NCI-H446 (cell line): ENCODE data around the gene TCP11.

ENCODE experiments used
- DNase-seq, 2 experiments: peaks; one replicate each; lab custom pipeline; 2025; lab: John Stamatoyannopoulos, UW

Gene TCP11

DNA sequence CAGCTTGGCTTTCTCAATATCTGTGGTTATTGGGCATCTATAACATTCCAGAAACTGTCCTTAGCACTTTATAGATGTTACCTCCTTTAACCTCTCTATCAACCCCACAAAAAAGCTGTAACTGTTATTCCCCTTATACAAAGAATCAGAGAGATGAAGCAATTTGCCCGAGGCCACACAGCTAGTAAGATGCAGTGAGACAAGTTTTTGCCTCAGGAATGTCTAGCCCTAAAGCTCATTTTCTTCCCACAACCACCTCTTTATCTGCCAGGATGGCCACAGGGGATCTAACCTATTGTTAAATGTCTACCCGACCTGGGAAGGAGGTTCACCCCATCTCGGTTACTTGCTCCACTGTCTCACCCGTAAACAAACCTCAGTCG is 31.9 kb upstream of the TCP11 start:
- no peak for DNase-seq

DNA sequence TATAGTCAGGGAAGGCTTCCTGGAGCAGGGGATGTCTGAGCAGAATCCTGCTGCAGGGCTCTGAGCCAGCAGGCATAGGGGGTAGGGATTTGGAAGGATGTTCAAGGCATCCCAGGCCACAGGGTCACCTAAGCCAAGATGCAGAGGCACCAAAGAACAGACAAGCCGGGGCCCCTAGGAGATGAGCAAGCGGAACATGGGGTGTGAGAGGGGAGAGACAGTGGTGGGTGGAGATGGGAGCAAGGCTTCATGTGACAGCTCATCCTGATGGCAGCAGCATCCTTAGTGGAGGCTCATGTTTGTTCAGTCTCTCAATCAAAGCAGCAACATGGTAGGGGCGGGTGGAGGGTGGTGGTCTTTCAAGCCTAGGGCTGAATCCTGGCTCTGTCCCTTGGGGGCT is 29.8 kb upstream of the TCP11 start:
- DNase-seq: no peak

DNA sequence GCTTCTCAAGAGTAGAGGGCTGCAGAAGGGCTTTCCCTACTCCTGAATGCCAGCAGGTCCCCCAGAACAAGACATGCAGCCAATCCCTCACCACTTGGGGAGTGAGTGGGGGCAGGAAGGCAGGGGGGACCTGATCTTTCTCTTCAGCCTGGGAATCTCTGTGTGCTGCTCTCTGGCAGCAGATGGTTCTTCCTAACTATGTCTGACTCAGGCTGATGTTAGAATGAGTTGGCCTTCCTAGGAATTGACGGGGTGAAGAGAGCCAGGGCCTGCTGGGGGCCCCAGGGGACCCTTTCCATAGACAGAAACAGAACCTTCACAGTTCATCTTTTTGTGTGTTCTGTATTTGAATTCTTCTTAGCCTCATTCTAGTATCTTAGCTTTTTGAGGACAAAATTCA is 29.0 kb upstream of the TCP11 start:
- no peak for DNase-seq

DNA sequence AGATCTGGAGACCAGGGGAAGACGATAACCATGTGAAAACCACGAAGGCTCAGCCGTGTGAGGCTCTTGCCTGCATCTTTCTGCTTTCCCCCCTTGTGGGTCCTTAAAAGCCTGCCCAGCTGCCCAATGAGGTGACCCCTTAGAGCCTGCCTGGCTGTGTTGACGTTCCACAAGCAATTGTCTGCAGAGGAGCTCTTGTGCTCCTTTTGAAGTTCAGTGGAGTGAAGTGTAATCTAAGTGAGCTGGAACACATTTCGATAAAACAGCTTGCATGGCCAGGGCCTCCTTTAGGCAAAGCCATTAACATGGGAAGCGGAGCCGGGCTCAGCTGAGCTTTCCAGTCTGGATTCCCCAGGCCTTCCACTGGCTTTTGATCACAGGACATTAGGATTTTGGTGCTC is 27.3 kb upstream of the TCP11 start:
- no peak for DNase-seq

DNA sequence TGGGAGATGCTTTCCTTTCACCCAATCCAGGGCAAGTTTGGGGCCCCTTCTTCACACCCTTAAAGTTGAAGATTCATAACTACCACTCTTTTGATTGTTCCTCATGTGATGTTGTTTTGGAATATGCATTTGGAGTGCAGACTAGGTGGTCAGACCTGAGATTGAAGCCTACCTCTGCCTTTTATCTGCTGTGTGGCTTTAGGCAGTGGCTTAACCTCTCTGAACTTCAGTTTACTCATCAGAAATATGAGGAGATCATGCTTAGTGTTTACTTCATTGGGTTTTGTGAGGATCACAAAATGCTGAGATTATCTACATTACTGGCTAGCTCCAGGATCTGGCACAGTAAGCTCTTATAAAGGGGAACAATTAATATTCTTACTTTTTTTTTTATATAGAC is 26.4 kb upstream of the TCP11 start:
- DNase-seq: no peak

DNA sequence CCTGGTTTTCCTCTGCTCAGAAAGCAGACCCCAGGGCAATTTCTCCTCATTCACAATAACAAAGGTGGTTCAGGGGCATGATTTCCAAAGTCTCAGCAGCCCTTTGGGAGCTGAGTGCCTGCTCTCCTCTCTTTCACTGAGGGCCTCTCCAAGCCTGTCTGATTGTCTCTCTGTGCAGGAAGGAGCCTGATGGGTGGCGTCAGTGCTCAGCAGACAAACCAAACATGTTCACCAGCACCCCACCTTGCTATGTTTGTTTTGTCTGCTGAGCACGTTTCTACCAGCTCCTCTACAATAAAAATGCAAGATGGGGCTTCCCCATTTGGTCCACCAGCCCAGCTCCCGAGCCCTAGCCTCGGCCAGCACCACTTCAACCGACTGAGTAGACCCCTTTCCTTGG is 25.4 kb upstream of the TCP11 start:
- no peak for DNase-seq

DNA sequence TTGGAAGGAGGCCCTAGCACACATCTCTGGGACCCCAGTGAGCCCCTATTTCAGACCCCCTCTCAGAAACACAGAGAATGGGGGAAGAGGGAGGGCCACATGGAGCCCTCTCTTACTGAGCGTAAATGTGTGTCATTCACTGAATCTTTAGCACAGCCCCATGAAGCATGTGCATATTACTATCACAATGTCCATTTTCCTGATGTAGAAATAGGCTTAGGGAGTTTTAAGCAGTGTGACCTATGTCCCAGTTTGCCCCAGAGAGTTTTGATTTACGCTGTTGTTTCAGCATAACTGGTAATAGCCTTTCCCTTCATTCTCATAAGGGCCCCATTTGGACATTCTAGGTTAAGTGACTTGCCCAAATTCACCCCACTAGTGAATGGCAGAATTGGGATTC is 25.0 kb upstream of the TCP11 start:
- DNase-seq: no peak

DNA sequence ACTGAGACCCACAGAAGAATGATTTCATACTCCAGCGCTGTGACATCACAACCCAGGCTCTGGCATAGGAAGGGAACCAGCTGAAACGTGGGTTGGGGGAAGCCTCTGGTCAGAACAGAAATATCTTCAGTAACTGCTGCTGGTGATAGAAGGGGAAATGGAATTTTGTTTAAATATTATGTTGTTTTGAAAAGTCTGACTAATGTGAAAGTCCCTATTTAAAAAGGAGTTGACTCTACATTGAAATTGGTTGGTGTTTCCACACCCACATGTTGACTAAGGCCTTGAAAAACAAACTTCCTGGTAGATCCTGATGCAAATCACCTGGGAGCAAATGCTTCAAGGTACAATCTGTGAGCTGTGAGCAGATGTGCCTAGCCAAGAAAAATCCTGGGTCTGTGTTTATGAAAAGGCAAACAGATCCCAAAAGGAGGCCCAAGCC is 24.5 kb upstream of the TCP11 start:
- no peak for DNase-seq

DNA sequence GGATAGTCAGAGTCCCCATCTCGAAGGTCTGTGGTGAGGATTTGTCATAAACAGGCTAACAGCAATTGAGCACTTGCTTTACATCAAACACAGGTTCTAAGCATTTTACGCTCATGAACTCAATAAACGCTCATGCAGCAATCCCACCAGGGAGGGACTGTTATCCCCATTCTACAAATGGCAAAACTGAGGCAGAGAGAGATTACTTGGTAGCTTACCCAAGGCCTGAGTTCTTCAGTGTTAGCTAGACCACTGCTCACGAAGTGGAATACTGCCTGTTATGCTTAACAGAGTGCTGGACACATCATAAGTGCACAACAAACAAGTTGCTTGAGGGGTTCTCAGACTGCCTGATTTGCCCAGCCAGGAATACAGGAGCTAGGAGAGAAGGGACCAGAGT is 23.7 kb upstream of the TCP11 start:
- no peak for DNase-seq

DNA sequence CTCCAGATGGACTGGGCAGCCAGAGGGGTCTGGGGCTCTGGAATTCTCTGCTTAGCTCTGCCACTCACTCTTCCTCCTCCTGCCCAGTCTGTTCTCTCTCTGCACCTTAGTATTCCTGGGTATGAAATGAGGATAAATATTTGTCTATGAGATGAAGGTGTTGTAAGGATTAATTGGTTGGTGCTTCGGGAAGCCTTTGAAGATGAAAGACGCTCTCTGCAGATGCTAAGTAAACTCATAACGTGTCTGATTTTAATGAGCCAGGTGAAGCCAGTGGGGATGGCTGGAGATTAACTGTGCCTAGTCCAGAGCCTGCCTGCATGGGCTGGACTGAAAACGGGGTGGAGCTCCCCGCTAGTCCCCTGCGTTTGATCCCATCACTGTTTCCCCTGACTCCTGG is 23.1 kb upstream of the TCP11 start:
- DNase-seq: no peak

DNA sequence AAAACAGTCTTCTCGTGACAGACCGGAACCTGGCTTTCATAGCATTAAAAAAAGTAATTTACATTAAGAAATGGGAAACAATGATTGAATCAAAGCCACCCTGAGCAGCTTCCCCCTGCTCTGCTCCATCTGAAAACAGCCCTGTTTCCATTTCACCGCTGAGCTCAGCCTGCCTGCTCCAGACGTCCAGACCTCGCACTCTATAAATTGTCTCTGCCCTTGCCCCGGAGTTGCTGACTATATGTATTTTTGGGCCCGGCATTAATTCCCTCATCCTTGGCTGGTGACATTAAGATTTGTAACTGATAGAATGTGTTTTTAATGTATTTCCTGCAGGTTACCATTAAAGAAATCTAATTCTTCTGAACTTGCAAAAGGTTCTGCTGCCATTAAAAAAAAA is 22.7 kb upstream of the TCP11 start:
- no peak for DNase-seq

DNA sequence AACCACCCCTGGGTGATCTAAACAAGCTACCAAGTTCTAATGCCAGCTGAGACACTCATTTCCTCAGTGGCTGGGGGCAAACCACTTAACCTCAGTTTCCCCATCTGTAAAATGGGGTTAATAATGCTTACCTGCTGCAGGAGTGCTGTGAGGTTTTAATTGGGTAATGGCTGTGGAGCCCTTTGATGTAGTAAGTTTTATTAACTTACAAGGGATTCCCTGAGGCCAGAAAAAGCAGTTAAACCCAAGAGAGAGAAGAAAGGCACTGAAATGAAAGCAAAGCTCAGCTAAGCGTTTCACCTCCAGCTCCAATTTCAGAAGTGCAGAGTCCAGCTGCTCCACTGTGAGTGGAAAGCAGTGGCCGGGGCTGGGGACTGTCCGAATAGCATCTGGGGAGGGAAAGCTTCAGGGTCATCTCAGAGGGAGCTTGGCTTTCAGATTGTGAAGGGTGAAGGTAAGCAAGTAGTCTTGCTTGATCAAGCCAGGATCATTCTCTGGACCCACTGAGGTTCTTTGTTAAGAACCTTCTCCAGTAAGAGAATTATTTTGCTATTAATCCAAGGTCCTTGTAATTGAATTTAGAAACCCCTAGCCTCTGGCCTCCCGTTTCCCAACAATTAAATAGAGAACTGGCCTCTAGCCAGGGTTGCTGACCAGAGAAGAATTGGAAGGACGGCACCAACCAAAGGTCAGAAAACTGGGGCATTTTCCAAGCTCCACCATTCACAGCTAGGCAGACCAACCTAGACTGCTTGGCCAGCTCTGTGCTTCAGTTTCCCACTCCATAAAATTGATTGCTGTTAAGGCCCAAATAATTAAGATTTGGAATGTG is 20.9 kb upstream of the TCP11 start:
- no peak for DNase-seq

DNA sequence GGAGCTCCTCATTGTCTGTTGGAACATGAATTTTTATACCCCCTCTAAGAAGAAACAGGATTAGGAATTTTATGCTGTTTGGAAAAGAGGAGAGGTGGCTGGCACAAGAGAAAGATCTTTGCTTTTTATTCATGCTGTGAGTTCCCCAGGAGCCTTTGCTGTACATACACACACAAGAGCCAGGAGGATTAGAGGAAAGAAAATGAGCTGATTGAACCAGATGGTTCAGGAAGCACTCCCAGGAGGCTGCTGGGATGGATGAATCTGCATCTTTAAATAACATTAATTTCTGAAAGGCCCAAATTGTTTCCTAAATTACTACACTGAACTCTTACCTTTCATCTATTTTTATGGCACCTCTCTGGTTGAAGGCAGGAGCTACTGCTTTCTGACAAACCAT is 20.1 kb upstream of the TCP11 start:
- no peak for DNase-seq

DNA sequence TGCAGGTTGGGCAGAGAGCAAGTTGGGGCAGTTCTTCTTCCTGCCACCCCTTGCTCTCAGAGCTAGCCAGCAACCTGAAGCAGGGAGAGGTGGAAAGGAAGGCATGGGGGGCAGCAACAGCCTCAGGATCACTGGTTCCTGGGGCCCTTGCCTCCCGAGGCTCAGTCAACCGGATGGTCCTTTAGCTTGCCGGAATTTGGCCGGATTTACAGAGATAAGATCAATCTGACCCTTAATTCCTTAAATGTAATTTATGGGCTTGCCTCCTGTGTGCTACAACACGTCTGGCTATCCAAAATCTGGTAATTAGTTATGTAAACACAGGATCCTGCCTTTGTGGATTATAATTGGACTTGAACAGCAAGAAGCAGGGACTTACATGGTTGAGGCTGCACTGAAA is 19.5 kb upstream of the TCP11 start:
- no peak for DNase-seq

DNA sequence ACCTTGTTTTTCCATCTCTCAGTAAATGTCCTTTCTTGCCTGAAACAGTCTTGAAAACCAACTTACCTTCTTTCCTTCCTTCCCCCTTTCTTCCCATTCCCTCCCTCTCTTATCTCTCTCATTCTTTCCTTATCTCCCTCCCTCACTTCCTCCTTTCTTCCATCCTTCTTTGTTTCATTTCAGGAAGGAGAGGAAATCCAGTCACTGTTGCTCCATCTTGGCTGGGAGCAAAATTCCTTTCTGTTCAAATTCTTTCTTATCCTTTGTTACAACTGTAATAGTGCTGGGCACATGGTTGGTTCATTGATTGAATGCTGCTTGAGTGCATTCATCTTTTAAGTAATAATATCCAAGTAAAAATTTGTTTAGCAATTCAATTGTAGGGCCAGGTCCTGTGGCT is 17.4 kb upstream of the TCP11 start:
- no peak for DNase-seq

DNA sequence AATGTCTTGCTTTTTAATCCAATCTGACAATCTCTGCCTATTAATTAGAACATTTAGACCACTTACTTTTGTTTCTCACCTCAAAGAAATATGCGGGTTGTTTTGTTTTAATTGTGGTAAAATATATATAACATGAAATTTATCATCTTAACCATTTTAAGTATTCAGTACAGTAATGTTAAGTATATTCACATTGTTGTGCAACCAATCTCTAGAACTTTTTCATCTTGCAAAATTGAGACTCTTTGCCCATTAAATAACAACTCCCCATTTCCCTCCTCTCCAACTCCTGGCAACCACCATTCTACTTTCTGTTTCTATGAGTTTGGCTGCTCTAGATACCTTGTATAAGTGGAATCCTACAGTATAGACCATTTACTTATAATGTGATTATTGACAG is 13.8 kb upstream of the TCP11 start:
- no peak for DNase-seq

DNA sequence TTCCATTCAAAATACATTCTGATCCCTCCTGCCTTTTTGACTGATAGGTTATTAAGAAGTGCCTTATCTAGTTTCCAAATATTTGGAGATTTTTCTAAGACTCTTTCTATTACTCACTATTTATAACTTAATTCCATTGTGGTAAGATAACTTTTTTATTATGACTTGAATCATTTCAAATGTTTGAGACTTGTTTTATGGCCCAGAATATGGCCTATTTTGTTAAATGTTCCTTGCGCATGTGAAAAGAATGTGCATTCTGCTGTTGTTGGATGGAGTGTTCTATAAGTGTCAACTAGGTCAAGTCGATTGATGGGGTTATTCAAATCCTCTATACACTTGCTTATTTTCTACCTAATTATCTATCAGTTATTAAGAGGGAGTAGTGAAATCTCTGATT is 13.1 kb upstream of the TCP11 start:
- no peak for DNase-seq

DNA sequence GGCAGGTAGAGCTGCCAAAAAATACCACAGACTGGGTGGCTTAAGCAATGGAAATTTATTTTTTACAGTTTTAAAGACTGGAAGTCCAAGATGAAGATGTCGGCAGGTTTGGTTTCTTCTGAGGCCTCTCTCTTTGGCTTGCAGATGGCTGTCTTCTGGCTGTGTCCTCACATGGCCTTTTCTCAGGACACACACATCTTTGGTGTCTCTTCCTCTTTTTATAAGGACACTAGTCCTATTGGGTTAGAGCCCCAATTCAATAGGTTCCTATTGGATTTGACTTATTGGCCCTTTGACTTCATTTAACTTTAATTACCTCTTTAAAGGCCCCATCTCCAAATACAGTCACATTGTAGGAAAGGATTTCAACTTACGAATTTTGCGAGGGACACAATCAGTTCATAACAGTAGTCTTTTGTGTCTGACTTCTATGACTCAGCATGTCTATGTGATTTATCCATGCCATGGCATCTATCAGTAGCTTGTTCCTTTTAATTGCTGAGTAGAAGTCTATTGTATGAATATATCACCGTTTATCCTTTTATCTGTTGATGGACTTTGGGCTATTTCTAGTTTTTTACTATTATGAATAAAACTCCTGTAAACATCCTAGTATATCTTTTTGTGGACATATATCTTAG is 11.0 kb upstream of the TCP11 start:
- DNase-seq: no peak

DNA sequence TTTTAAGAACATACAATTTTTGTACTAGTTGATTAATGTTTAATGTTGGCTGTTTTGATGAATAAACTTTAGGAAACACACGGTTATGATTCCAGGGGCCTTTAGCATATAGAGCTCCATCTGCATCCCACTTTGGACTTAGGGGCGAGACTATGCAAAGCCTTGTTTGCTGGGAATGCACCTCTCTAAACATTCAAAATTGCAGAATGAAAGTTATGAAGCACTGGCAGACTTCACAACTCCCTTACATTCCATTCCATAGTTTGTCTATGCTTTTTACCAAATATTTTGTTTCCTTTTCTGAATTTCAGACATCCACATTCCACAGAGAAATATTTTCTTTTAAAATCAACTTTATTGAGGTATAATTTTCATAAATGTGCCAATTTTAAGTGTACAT is 10.3 kb upstream of the TCP11 start:
- DNase-seq: no peak

DNA sequence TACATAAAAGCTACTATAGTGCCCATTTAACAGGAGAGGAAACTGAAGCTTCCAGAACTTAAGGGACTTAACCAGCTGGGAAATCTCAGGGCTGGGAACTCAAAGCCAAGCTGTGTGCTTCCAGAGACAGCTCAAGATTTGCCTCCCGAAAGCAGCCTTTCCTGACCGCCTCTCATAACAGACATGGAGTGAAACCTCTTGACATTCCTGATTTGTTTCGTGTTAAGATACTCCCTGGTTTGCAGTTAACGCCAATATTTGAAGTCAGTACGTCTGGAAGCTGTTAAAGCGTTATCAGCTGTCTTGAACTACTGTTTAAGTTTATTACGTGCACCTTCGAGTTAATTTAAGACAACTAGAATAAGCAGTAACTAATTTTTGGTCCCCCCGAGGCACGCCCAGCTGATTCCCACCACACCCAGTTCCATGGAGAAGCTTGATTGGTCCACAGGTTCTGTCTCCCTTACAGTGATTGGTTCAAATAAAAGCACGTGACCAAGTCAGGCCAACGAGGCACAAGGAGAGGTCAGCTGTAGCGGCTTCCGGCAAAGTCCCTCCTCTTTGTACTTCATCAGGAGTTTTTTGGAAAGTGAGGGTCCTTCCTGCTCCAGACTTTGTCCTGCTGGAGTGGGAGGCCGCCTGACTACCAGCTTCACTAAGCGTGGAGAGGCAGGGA is 8.9 kb upstream of the TCP11 start:
- DNase-seq: no peak

DNA sequence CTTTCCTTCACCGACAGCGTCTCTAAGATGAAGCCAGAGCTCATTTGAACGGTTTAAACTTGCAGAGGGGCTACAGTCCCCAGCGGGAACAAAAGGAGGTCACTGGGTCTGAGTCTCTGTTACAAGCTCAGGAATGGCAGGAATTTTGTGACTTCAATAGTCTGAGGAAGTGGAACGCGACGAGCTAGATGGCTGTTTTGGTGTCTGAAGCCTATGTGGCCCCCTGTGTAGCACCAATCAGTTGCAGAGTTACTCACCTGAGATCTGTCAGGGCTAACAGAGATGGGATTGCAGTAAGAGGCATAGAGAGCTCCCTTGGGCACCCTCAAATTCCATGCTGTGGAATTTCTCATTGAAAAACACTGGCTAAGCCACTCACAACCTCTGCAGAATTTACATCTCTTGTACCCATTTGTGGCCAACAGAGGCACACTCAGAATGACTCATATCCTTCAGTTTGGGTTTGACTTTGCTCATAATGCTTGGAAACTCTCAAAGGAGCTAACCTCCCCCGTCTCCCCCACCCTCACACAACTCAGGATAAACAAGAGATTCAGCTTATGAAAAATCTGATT is 7.1 kb upstream of the TCP11 start:
- DNase-seq: no peak

DNA sequence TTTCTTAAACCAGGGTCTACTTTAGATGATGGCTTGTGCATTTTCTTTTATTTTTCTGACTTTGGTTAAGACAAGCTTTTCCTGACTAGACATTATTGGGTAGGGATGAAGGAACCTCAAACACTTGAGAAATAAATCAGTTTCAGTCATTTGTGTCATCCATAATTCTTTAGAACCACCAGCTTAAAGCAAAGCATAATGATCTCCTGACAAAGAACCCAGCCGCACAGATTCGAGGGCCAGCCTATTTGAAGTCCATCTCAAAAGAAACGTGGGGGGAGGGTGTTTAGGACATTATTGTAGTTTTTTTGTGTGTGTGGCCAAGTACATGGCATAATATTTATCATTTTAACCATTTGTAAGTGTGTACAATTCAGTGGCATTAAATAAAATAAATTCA is 6.3 kb upstream of the TCP11 start:
- no peak for DNase-seq

DNA sequence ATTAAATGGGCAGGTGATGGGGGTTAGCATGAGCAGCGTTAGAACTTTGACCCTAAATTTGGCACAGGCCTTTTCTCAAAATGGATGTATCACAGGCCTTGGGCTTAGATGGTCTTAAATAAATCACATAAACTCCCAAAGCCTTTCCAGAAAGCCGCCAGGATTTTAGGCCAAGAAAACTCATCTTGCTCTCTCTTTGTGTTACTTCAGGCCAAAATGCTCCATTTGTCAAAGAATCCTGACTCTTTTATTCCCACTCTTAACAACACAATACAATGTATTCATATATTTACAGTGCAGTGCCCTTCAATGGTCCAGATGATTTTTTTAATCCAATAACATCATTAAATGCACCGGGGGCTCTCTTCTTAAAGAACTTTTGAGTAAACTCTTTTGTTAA is 5.9 kb upstream of the TCP11 start:
- no peak for DNase-seq
